Measurements from ENCODE around the gene SPSB4.

Gene SPSB4

GRCh38 chr3:141076797-141077571 is 25.8 kb downstream of the SPSB4 start:
- no peak for DNase-seq

DNA sequence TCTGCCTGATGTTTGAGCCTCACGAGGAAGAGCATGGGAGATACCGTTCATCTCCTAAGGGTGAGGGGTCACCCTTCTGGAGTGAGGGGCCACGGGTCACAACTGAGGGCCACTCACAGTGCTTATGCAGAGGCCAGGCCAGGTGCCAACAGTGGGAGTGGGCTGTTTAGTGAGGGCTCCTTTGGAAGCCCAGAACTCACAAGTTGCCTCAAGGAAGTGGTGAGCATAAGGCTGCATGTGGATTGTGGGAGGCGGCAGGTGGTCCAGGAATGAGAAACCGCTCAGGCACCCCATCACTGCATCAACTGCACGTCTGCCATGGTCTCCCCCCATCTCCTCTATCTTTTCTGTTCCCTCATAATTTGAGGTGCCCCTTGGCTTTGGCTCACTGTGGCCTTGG is 26.5 kb downstream of the SPSB4 start:
- DNase-seq, result no peak

DNA sequence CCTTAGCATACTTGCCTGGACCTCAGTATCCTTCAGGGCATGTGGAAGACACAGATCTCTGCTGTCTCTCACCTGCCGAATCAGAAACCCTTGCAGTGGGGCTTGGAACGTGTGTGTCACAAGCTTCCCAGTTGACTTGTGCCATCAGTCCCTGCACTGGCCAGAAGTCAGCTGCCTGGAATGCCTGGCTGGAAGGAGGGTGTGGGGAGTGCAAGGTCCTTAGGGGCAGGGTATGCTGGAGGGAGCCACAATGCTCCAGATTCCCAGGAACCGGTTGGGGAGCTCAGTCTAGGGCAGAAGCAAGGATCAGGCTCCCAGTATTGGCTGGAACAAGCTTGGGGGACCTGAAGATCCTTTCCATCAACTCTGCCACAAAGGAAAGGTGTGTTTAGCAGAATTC is 27.1 kb downstream of the SPSB4 start:
- DNase-seq, result no peak

- DNase-seq, result no peak
These were observed 29.3 kb downstream of the SPSB4 start for GRCh38 chr3:141080431-141080830.

DNA sequence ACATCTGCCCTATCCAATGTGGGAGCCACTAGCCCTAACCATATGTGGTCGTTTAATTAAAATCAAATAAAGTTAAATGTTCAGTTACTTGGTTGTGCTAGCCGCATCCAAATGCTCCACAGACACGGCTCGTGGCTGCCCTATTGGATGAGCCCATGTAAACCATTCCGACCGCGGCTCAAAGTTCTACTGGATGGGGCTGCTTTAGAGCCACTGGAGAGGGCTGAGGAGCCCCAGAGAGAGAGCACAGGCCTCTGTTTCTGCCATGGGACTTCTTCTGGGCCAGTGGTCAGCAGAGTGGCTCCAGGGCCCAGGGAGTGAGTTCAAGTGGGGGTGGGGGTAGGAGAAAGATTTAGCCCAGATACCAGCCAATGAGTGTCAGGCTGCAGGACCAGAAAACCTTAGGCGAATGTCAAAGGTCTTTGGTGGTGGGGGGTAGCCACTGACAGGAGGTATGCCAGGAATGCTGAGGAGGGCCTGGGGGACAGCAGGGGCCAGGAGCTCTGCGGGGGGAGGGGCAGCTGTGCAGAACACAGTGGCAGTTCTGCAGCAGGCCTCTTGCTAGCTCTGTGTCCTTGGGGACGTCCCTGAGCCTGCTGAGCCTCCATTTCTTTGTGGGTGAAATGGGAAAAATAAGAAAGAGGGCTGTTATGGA is 30.1 kb downstream of the SPSB4 start:
- no peak for DNase-seq

- no peak for DNase-seq
These were observed 30.9 kb downstream of the SPSB4 start for GRCh38 chr3:141082064-141082463.

DNA sequence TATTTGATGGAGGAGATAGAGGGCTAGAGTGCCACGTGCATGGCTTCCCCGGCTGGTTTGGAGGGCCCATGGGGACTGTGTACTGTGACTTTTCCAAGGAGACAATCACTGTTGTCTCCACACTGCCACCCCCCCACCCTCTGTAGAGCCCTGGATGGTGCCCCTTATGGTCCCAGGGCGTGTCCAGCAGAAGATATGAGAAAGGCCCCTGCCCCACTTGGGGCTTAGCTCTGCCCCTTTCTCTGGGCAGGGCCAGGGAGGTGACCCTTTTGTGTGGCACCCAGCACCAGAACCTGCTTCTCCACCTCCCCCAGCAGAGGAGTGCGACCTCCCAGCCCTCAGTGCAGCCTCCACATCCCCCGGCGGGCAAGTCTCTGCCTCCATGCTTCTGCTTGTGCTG is 32.1 kb downstream of the SPSB4 start:
- no peak for DNase-seq

GRCh38 chr3:141083836-141084649 is 32.9 kb downstream of the SPSB4 start:
- no peak for DNase-seq

GRCh38 chr3:141085343-141086070 is 34.4 kb downstream of the SPSB4 start:
- DNase-seq, result no peak

GRCh38 chr3:141086188-141086587 is 35.0 kb downstream of the SPSB4 start:
- DNase-seq, result no peak

DNA sequence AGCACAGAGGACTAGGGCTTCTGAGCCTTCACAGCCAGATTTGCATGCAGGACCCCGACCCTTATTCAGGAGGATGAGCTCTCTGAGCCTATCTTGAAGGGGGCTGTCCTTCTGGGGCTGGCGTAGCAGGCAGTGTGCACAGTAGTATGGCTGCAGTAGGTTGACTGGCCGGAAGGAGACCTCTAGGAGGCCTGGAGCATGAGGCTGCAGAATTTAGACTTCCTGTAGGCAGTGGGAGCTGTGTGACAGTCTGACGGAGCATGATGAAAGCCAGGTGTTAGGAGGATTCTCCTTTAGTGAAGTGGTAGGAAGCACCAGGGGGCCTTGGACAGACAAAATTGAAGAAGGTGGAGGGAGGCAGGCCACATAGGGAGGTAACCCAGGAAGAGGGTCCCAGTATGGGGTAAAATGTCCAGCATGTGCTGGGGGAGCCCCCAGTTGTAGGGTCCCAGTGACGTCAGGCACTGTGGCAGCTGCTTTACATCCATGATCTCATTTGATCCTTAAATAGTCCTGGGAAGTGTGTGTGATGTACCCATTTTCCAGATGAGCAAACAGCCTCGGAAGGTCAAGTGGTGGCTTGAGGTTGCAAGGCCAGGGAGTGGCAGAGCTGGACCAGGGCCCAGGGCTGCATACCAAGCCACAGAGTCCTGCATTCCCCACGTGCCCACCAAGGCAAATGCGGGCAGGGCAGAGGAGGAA is 36.1 kb downstream of the SPSB4 start:
- DNase-seq, result no peak

DNA sequence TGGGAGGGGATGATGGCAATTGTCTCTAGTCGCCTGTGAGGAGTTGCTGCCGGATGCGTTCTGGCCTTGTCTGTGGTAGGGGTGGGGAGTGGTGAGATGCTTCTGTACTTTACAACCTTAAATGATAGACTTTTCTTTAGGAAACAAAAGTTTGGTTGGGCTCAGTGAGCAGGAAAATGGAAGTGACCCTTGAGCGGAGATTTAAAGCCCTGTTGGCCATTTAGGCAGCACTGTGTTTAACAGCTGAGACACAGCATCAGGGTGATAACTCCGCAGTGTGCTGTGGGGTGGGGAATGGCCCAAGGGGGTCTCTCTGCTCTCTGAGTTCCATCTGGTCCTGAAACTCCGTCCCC is 36.6 kb downstream of the SPSB4 start:
- DNase-seq, result no peak

DNA sequence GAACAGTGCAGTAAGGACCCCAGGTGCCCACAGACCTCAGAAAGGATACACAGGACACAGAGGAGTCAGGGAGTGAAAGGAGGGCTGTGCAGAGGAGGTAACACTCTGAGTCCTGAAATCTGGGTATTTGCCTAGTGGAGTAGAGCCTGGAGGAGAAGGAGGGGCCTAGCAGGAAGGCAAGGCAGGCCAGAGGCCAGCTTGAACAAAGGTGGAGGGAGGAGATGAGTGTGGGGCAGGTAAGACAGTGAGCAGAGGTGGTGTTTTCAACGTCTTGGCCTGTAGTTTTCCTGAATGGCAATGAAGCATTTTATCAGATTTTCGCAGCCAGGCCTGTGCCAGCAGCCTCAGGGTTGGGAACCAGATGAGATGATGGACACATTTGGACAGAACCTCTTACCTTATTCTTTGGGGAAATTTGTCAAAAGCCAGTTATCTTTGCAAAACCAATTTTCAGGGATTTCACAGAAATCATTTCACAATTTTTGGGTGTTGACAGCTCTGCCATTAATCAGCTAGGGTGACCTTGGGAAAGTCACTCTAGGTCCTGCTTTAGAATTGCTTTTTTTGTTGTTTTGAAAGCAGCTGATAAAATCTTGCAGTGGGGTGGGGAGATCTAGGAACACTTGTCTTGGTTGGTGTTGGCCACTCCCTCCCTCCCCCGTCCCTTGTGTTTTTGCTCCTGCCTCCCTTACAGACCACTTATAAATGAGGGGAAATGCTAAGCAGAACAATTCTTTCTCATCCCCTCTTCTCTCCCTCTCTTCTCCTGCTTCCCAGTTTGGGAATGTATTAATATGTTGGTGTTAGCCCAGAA is 38.4 kb downstream of the SPSB4 start:
- DNase-seq, result no peak

DNA sequence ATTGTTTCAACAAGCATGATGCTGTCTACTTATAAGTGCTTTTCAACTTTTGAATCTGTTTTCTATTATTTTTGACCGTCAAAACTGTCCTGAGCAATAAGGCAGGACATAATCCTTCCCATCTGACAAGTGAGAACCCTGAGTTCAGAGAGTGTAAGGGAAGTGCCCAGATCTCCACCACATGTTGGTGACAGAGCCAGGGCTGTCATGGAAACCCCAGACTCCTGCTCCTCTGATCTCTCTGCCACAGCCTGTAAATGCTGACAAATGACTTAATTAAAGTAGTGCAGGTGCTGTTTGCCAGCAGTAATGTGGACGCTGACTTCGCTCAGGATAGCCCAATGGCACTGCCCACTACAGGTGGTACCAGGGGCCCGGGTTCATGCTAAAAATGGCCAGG is 40.3 kb downstream of the SPSB4 start:
- no peak for DNase-seq

DNA sequence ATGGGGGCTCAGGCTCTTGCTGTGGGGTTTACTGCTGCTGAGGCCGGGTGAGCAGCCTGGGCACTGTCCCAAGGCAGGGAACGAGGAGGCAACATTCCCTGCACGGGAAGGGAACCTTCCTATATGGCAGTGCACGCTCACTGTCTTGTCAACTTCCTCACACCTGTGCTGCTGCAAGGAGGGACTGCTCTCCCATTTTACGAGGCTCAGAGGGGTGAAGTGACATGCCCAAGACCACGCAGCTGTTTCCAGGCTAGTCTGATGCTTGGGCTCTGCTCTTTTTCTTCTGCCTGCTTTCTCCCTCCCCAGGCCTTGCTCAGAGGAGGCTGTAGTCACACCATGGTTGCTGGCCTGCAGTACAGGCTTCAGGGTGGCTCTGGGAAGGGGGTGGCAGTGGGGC is 41.5 kb downstream of the SPSB4 start:
- no peak for DNase-seq

DNA sequence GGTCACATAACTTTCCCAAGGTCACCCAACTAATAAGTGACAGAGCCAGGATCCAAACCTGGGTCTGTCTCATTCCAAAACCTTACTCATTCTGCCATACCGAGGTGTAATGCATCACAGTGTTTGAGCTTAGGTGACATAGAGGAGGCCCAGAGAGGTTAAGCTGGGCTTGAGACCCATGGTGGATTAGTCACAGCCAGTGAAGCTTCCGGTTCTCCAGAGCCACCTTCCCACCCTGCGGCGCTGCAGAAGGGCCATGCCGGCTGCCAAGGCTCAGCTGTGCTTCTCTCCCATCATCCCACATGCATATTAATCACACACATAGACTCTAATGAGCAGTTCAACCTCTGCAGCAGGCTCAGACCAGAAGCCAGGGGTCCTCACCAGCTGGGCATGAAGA is 42.2 kb downstream of the SPSB4 start:
- DNase-seq, result no peak

- DNase-seq, result no peak
These were observed 43.0 kb downstream of the SPSB4 start for GRCh38 chr3:141093971-141094684.

DNA sequence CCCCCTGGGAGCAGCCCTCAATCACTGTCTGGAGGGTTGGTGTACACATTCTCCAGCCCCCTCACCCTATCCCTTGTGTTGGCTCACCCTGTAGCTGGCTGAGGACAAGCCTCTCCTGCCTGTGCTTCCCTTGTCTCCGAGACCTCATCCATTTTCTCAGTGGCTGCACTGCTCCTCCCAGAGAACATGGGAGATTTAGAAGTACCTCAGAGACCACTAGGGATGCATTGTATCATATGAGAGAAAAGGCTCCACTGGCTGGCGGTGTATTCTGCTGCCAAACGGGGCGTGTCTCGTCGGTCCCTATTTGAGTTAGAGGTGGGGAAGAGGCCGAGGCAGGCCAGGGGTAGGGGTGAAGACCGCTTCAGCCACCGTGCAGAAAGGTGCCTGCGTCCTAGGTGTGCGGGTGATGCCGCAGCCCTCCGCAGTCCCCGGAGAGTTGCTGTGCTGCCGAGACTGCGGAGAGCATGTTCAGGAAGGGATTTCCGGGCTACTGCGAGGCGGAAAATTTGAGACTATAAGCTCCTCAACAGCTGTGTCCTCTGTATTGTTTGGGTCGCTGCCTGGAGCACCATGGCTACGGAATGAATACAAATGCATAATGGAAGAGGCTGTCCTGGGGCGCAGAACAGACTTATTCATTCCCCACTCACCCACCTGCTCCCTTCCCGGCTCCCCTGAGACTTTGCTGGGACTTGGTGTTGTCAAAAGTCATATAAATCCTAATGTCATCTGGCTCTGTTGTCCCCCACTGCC is 43.8 kb downstream of the SPSB4 start:
- DNase-seq, result no peak

DNA sequence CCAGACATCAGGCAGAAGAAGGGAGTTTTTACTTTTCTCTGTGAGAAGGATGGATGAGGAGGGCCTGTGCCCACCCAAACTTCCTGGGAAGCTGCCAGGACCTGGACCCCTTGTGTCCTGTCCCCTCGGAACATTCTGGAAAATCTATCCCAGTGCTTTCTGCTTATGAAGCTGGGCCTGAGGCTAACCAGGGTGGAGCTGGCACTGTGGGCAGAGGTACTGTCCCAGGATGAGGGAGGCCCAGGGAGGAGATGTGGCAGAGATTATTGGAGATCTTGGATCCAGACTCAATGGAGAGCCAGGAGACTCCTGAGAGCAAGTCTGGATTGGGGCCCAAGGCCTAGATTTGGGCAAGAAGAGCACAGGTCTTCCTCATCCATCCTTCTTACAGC is 44.4 kb downstream of the SPSB4 start:
- no peak for DNase-seq

DNA sequence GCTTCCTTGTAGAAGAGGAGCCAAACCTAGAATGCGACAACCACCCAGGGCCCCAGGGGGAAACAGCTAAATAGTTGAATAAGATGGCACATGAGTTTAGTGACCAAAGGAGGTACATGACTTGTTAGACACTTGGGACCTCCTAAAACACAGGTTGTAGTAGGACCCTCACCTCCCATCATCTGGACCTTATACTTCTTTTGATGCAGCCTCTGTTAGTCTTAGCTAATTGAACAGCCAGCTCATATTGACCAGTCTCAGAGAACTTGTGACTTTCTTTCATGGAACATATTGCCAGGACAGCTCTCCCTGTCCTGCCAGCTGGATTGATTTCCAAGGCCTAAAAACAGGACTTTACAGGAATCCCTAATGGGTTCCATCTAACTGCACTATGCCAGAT is 45.0 kb downstream of the SPSB4 start:
- DNase-seq, result no peak
